Neural cell (in vitro differentiated cells): Measurements from ENCODE around the gene ERC2.

Experiments used
- CTCF ChIP-seq: fragments of 450-650 bp; IDR thresholded peaks from 2 replicates; pipeline ENCODE4 v1.5.1; 2014; ENCODE audit warnings: antibody characterized with exemption, mild to moderate bottlenecking, moderate library complexity; ENCODE audit not compliant: poor library complexity, severe bottlenecking
- EP300 ChIP-seq: fragments of 450-650 bp; conservative IDR thresholded peaks from 2 replicates; pipeline ENCODE4 v1.6.1; 2014; ENCODE audit warnings: antibody characterized with exemption, mild to moderate bottlenecking, moderate library complexity; ENCODE audit not compliant: poor library complexity, severe bottlenecking
- EZH2 ChIP-seq: fragments of 200-600, 300-800 bp; shearing (Covaris generic), sonication (generic); IDR thresholded peaks from 2 replicates; pipeline ENCODE4 v1.6.1; 2014; ENCODE audit warnings: antibody characterized with exemption, low read length, borderline replicate concordance, mild to moderate bottlenecking; ENCODE audit not compliant: insufficient read depth, poor library complexity, severe bottlenecking
- MXI1 ChIP-seq: fragments of 450-650 bp; conservative IDR thresholded peaks from 2 replicates; pipeline ENCODE4 v1.6.1; 2014; ENCODE audit warnings: antibody characterized with exemption, mild to moderate bottlenecking; ENCODE audit not compliant: poor library complexity, severe bottlenecking
- POLR2AphosphoS5 ChIP-seq: IDR thresholded peaks from 2 replicates; pipeline ENCODE4 v1.6.1; 2012
- REST ChIP-seq: IDR thresholded peaks from 2 replicates; pipeline ENCODE4 v1.6.1; 2012; ENCODE audit warnings: borderline replicate concordance
- TAF1 ChIP-seq: IDR thresholded peaks from 2 replicates; pipeline ENCODE4 v1.6.1; 2012; ENCODE audit warnings: low read depth

GRCh38 chr3:55711646-55712045, 756.6 kb downstream of the ERC2 start:
- no peak for TF ChIP-seq CTCF
- TF ChIP-seq MXI1 = no peak
- no peak for TF ChIP-seq TAF1
- no peak for TF ChIP-seq EZH2
- no peak for TF ChIP-seq POLR2AphosphoS5
- no peak for TF ChIP-seq REST
- TF ChIP-seq EP300 = no peak
